ENCODE measurements around the gene PPP1R15A.

Gene PPP1R15A

GRCh38 chr19:48833977-48834376, 38.2 kb upstream of the PPP1R15A start:
- CTCF ChIA-PET, result interaction anchor here (1.1 to 3.9 kb wide), 6 partner anchors 8 to 137 kb away, joined by 4 to 30 read pairs (median 6); partner anchors contain the start of gene BCAT2

GRCh38 chr19:48835734-48836088, 36.5 kb upstream of the PPP1R15A start:
- peak overlapping the region; percentile 64 for H3K4me3 ChIP-seq (ENCODE audit: low read depth, low read length)
- TF ChIP-seq CTCF (IDR thresholded peaks at IDR 0.05; ENCODE audit: insufficient read depth, low read length, missing control alignments), result peak; percentile 92
- ChIA-PET POLR2A (interaction anchor here (0.8 to 2.0 kb wide), 3 partner anchors 37 to 47 kb away, joined by 4 to 12 read pairs (median 5); partner anchors contain the start of gene PPP1R15A), CTCF (interaction anchor here (0.7 to 15.6 kb wide), 24 partner anchors 9 to 190 kb away, joined by 3 to 737 read pairs (median 6); partner anchors contain the start of genes BCAT2, CA11, GYS1 and PLEKHA4)
- no peak for DNase-seq (ENCODE audit: low read depth, low spot score)

More at GRCh38 chr19:48833977-48834376, 38.2 kb upstream of the PPP1R15A start:
- POLR2A ChIA-PET, result no interaction called here
- no peak overlapping the region for H3K4me3 ChIP-seq (ENCODE audit: low read depth, low read length)
- TF ChIP-seq CTCF (IDR thresholded peaks at IDR 0.05; ENCODE audit: insufficient read depth, low read length, missing control alignments), result no peak
- no peak for DNase-seq (ENCODE audit: low read depth, low spot score)

GRCh38 chr19:48836089-48837017, 35.9 kb upstream of the PPP1R15A start, which contains the start of gene HSD17B14:
Gene HSD17B14, minus strand, starts transcription at chr19:48836491. Its CDS starts 80 bp downstream, at chr19:48836411.
- no peak for DNase-seq (ENCODE audit: low read depth, low spot score)
- CTCF ChIA-PET, result interaction anchor here (0.6 to 15.6 kb wide), 25 partner anchors 9 to 191 kb away, joined by 3 to 737 read pairs (median 5); partner anchors contain the start of genes BCAT2, CA11, GYS1 and PLEKHA4
- H3K4me3 ChIP-seq (ENCODE audit: low read depth, low read length), result peak within 1 kb of the TSS; percentile 64
- no peak for TF ChIP-seq CTCF (IDR thresholded peaks at IDR 0.05; ENCODE audit: insufficient read depth, low read length, missing control alignments)
- POLR2A ChIA-PET, result interaction anchor here (0.8 to 2.0 kb wide), 6 partner anchors 36 to 130 kb away, joined by 3 to 12 read pairs (median 5); partner anchors contain the start of gene PPP1R15A

- DNase-seq (ENCODE audit: low read depth, low spot score), result no peak
- CTCF ChIA-PET, result interaction anchor here (0.6 to 15.6 kb wide), 8 partner anchors 8 to 404 kb away, joined by 3 to 737 read pairs (median 4); partner anchors contain the start of gene PLEKHA4
- POLR2A ChIA-PET, result interaction anchor here (0.7 to 2.0 kb wide), 5 partner anchors 26 to 129 kb away, joined by 3 to 12 read pairs (median 5); partner anchors contain the start of genes BCAT2 and PPP1R15A
- TF ChIP-seq CTCF (IDR thresholded peaks at IDR 0.05; ENCODE audit: insufficient read depth, low read length, missing control alignments), result no peak
- peak overlapping the region; percentile 64 for H3K4me3 ChIP-seq (ENCODE audit: low read depth, low read length)
Measured at GRCh38 chr19:48837051-48837524, 35.1 kb upstream of the PPP1R15A start.

GRCh38 chr19:48837687-48838086, 34.5 kb upstream of the PPP1R15A start:
- CTCF ChIA-PET, result interaction anchor here (0.6 to 15.6 kb wide), 6 partner anchors 7 to 405 kb away, joined by 3 to 737 read pairs (median 6); no protein-coding TSS in a partner anchor
- no peak for DNase-seq (ENCODE audit: low read depth, low spot score)
- POLR2A ChIA-PET, result interaction anchor here (0.7 to 2.0 kb wide), 5 partner anchors 27 to 128 kb away, joined by 3 to 12 read pairs (median 5); partner anchors contain the start of genes BCAT2 and PPP1R15A
- no peak for TF ChIP-seq CTCF (IDR thresholded peaks at IDR 0.05; ENCODE audit: insufficient read depth, low read length, missing control alignments)
- peak overlapping the region; percentile 64; the same call in 1 of the 2 replicates for H3K4me3 ChIP-seq (ENCODE audit: low read depth, low read length)
